PC-3 (cell line): ENCODE results near the gene XAGE5. TPM values are rescaled to one million over a fixed set of nuclear protein-coding genes. Genes with fewer than 3 reads are reported as not detected.
"Not testable (repeated sequence)": the region's sequence is repeated elsewhere in the genome, so short reads cannot be mapped to it uniquely, and the experiment has no call there.

Experiments used
- ATAC-seq: fragments of 200-7000 bp; cut with Tn5 transposase; 2 replicates; pipeline ENCODE4 v1.9.1; 2020; ENCODE audit warnings: mild to moderate bottlenecking, moderate library complexity
- BruUV-seq: library from RNA; stranded (reverse); fragments of 400-500 nt; replicated peaks from 2 replicates; lab custom pipeline; 2021; lab: Mats Ljungman, UMichigan
- CTCF ChIA-PET: fragments of 300-600 bp; sonication (Branson Sonifier 250); formaldehyde crosslinking; loops from one replicate; lab custom pipeline; 2022; ENCODE audit warnings: antibody characterized with exemption; lab: Charles Lee
- POLR2A ChIA-PET: fragments of 300-600 bp; sonication (Branson Sonifier 250); formaldehyde crosslinking; loops from one replicate; lab custom pipeline; 2022; ENCODE audit warnings: antibody characterized with exemption; ENCODE audit not compliant: unreplicated experiment; lab: Charles Lee
- DNase-seq: peaks from one replicate; pipeline ENCODE4 v3.0.0-alpha.2; 2015
- H2AFZ ChIP-seq: fragments of 300-600 bp; sonication (generic); 2 replicates; pipeline ENCODE4 v1.6.0; 2016; ENCODE audit warnings: antibody characterized with exemption, low read length
- H3F3A ChIP-seq: fragments of 300-600 bp; sonication (generic); one replicate; pipeline ENCODE4 v1.6.0; 2017; ENCODE audit warnings: antibody characterized with exemption, low read length, control low read depth, mild to moderate bottlenecking; ENCODE audit not compliant: unreplicated experiment
- H3K27ac ChIP-seq: fragments of 300-600 bp; sonication (generic); 2 replicates; pipeline ENCODE4 v1.5.1; 2016; ENCODE audit warnings: mild to moderate bottlenecking, low read length
- H3K27me3 ChIP-seq: fragments of 300-600 bp; sonication (generic); 2 replicates; pipeline ENCODE4 v1.6.1; 2016; ENCODE audit warnings: low read length, mixed read lengths
- H3K36me3 ChIP-seq: fragments of 300-600 bp; sonication (generic); 2 replicates; pipeline ENCODE4 v1.6.1; 2016; ENCODE audit warnings: low read depth, mixed run types, low read length, mixed read lengths
- H3K4me1 ChIP-seq: fragments of 300-600 bp; sonication (generic); 2 replicates; pipeline ENCODE4 v1.5.1; 2016; ENCODE audit warnings: low read length; ENCODE audit not compliant: insufficient read depth
- H3K4me2 ChIP-seq: fragments of 300-600 bp; sonication (generic); 2 replicates; pipeline ENCODE4 v1.6.0; 2016; ENCODE audit warnings: low read length
- H3K4me3 ChIP-seq: fragments of 300-600 bp; sonication (generic); 2 replicates; pipeline ENCODE4 v1.5.1; 2016; ENCODE audit warnings: mild to moderate bottlenecking, low read length, mixed read lengths
- H3K79me2 ChIP-seq: fragments of 300-600 bp; sonication (generic); 2 replicates; pipeline ENCODE4 v1.6.1; 2017; ENCODE audit warnings: low read length, mixed read lengths
- H3K9ac ChIP-seq: fragments of 300-600 bp; sonication (generic); 2 replicates; pipeline ENCODE4 v1.6.0; 2016; ENCODE audit warnings: mild to moderate bottlenecking, low read length
- H3K9me2 ChIP-seq: fragments of 300-600 bp; sonication (generic); replicated peaks from 2 replicates; pipeline ENCODE4 v1.6.1; 2016; ENCODE audit warnings: mixed run types, low read length, mixed read lengths
- H3K9me3 ChIP-seq: fragments of 300-600 bp; sonication (generic); 2 replicates; pipeline ENCODE4 v1.6.1; 2016; ENCODE audit warnings: low read length, mixed read lengths
- H4K20me1 ChIP-seq: fragments of 300-600 bp; sonication (generic); 2 replicates; pipeline ENCODE4 v1.6.1; 2016; ENCODE audit warnings: low read length, mixed read lengths
- CTCF ChIP-seq: fragments of 300-600 bp; sonication (generic); conservative IDR thresholded peaks from 2 replicates; pipeline ENCODE4 v1.5.1; 2017; ENCODE audit warnings: antibody characterized with exemption, low read depth, mild to moderate bottlenecking, low read length
- EZH2 ChIP-seq: fragments of 300-600 bp; sonication (generic); IDR thresholded peaks from one replicate; pipeline ENCODE4 v1.6.1; 2017; ENCODE audit warnings: antibody characterized with exemption, mild to moderate bottlenecking, low read length; ENCODE audit not compliant: unreplicated experiment
- EZH2phosphoT487 ChIP-seq: fragments of 300-600 bp; sonication (generic); IDR thresholded peaks from 2 replicates; pipeline ENCODE4 v1.6.1; 2018; ENCODE audit warnings: mild to moderate bottlenecking, antibody characterized with exemption, low read length, borderline replicate concordance
- intact Hi-C: fragments of 100-400 bp; cut with micrococcal nuclease; formaldehyde crosslinking; loops from 2 replicates; pipeline ENCODE4 v1.9.0; 2023
- total RNA-seq: library from RNA; depleted of rRNA; stranded (reverse); fragments of >200 nt; gene quantifications from 2 replicates; pipeline ENCODE4 v1.2.3, GENCODE V29; 2014; rRNA removed

The XAGE5 gene
- total RNA-seq, 1 experiment from 2014 or later, result not detected

- peak overlapping the region; percentile 51 for H3K4me2 ChIP-seq
- CTCF ChIA-PET, result no interaction called here
- POLR2A ChIA-PET, result no interaction called here
- H3K27me3 ChIP-seq, result no peaks in the 10 kb centered on the region
- TF ChIP-seq EZH2 (no peak), CTCF (no peak), EZH2phosphoT487 (no peak)
- DNase-seq (peak; percentile 31), ATAC-seq (peak; percentile 51)
- H3K79me2 ChIP-seq, result no peaks in the 10 kb centered on the region
- intact Hi-C loops, result no loop called here
- H2AFZ ChIP-seq, result no peak overlapping the region
- no peak overlapping the region for H3K4me3 ChIP-seq
- H3K4me1 ChIP-seq, result peaks cover 18% of the 10 kb centered on the region
- no peaks in the 10 kb centered on the region for H3K9me2 ChIP-seq
- no peaks in the 10 kb centered on the region for H3F3A ChIP-seq
- no peak overlapping the region for H3K27ac ChIP-seq
- no peaks in the 10 kb centered on the region for H3K36me3 ChIP-seq
- no peak overlapping the region for H3K9ac ChIP-seq
- H4K20me1 ChIP-seq, result no peaks in the 10 kb centered on the region
- no TSS peak for BruUV-seq
- H3K9me3 ChIP-seq, result no peaks in the 10 kb centered on the region
These were observed 41.2 kb downstream of the XAGE5 start for GRCh38 chrX:52852110-52852860.

DNA sequence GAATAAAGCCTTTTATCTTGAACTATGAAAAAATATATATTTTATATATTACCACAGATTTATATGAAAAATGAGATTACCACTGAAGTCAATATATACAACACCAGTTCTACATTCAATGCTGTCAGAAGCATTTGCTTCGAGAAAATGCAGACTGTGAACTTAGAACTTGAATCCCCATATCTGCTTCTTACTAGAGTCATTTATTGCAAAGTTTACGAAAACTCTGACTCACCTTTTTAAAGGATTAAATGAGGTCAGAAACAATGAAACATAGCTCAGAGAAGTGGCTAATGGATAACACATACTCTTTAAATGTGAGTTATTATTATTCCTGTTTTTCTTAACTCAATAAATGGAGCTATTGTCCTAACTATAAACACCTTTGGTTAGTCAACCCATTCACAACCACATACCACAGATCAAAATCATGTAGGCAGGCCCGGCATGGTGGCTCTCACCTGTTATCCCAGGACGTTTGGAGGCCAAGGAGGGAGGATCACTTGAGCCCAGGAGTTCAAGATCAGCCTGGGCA lies 46.0 kb downstream of the XAGE5 start:
- H3K4me2 ChIP-seq, BruUV-seq, H3K36me3 ChIP-seq, POLR2A ChIA-PET, H3K4me3 ChIP-seq, H3K9me2 ChIP-seq, H3F3A ChIP-seq, H3K27ac ChIP-seq, H3K27me3 ChIP-seq, H4K20me1 ChIP-seq, intact Hi-C loops, H3K9ac ChIP-seq, H3K79me2 ChIP-seq, H2AFZ ChIP-seq, CTCF ChIA-PET, H3K9me3 ChIP-seq, ATAC-seq: not testable (repeated sequence)
- peak; percentile 5 for DNase-seq
- peaks cover 14% of the 10 kb centered on the region for H3K4me1 ChIP-seq

DNA sequence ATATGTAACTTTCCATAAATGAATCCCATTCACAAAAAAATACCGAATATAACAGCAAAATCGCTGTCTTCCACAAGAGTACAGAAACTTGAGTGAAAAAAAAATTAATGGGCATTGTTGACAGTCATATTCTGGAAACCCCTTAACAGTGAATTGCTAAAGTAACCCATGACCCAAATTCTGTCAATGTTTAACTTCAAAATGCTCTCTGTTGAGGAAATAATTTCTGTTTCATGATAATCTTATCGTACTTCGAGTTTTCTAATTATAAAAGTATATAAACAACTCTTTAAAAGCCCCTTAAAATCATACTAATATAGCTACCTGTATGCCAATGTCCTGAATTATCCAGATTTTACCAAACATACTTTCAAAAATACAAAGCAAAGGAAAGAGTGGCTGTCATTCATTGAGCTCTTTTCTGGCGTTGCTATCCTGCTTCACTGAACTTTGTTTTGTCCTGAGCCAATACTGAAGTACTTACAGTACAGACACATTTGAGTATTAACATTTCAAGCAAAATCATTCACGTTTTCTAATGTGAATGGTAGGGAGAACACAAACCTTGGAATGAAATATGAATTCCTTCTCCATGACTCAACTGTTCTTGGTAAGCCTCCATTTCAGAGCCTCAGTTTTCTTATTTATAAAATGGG lies 54.4 kb downstream of the XAGE5 start:
- no peak overlapping the region for H3K4me2 ChIP-seq
- H3F3A ChIP-seq, result no peaks in the 10 kb centered on the region
- H3K9me3 ChIP-seq, result no peaks in the 10 kb centered on the region
- no TSS peak for BruUV-seq
- no peaks in the 10 kb centered on the region for H4K20me1 ChIP-seq
- no peak for TF ChIP-seq CTCF
- TF ChIP-seq EZH2, result no peak
- TF ChIP-seq EZH2phosphoT487, result no peak
- H3K9ac ChIP-seq, result no peak overlapping the region
- DNase-seq (no peak), ATAC-seq (no peak)
- no peak overlapping the region for H3K27ac ChIP-seq
- no peaks in the 10 kb centered on the region for H3K36me3 ChIP-seq
- no peaks in the 10 kb centered on the region for H3K4me1 ChIP-seq
- intact Hi-C loops, result no loop called here
- POLR2A ChIA-PET, result no interaction called here
- CTCF ChIA-PET, result no interaction called here
- H3K4me3 ChIP-seq, result no peak overlapping the region
- no peak overlapping the region for H2AFZ ChIP-seq
- H3K79me2 ChIP-seq, result no peaks in the 10 kb centered on the region
- H3K27me3 ChIP-seq, result peaks cover 41% of the 10 kb centered on the region; the same call in 1 of the 2 replicates
- H3K9me2 ChIP-seq, result no peaks in the 10 kb centered on the region

Other genes starting within 250 kb of the XAGE5 start
- gene SSX7, start 156.4 kb upstream of the XAGE5 start, total RNA-seq, result not detected in 2 replicates
- not detected in 2 replicates for gene SSX2, start 104.1 kb upstream of the XAGE5 start, total RNA-seq
- gene SSX2B, start 60.0 kb upstream of the XAGE5 start, total RNA-seq, result not detected in 2 replicates
- gene SPANXN5, start 13.9 kb upstream of the XAGE5 start, total RNA-seq, result not detected in 2 replicates
- not detected in 2 replicates for gene XAGE3, start 56.8 kb downstream of the XAGE5 start, total RNA-seq
- 35.1 and 45.5 TPM in 2 replicates for gene FAM156B, start 86.0 kb downstream of the XAGE5 start, total RNA-seq
- gene FAM156A, start 147.2 kb downstream of the XAGE5 start, total RNA-seq, result 8.2 and 21.1 TPM in 2 replicates
- gene GPR173, start 237.5 kb downstream of the XAGE5 start, total RNA-seq, result 1.6 and 2.2 TPM in 2 replicates